AG20443 (cell line): ENCODE data around the gene KRT33B.
"Not testable (repeated sequence)": the region's sequence is repeated elsewhere in the genome, so short reads cannot be mapped to it uniquely, and the experiment has no call there.

ENCODE experiments used
- DNase-seq: peaks from one replicate; pipeline ENCODE4 v3.0.0; 2012; ENCODE audit warnings: low spot score, mixed read lengths

The KRT33B gene

DNA sequence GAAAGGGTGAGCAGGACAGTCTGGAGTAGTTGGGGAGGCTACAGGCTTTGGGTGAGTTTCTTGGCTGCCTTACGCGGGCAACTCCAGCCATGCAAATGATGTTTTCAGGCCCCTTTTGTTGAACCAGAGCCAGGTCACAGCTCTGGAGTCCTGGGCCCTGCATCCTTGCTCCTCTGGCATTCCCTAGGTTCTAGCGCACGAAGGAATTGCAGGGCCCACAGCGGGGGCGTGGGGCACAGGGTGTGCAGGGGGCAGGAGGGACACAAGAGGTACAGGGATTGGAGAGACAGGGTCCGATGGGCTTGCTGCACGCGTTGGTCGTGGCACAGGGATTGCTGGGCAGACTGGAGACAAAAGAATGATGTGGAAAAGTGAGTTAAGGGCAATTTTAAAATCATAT, 24.2 kb upstream of the KRT33B start:
- no peak for DNase-seq

DNA sequence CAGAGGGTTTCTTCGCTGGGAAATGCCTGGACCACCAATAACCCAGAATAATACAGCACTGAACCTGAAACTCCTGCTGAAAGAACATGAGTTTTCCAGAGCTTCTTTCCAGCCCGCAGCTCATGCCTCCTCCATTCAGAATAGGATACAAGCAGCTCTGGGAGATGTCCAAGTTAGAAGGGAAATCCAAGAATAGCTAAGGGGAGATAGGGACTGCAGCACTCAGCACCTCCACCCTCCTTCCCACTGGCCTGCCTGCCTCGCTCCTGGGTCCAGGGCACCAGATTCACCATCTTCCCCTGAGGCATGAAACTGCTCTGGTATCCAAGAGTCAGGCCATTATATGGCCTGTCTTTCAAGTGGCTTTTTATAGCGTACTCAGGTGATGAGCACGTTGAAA, 23.7 kb upstream of the KRT33B start:
- DNase-seq = no peak

DNA sequence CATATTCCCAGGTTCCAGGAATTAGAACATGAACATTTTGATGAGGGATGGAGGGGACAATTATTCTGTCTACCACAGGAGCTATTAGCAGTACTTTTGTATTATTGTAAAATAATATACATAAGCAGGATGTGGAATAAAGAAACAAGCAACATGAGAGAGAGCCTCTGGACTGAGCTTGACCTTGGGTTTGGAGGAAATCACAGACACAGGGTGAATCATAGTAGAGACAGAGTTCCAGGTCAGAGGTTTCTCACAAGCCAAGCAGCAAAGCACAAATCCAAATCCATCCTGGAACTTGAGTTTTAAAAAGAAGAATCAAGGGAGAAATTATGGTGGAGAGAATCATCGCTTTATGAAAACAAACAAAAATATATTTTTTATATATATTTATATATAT, 22.7 kb upstream of the KRT33B start:
- DNase-seq = peak; percentile 49

GRCh38 chr17:41391535-41391934, 21.9 kb upstream of the KRT33B start:
- no peak for DNase-seq

GRCh38 chr17:41390411-41390938, 20.9 kb upstream of the KRT33B start:
- no peak for DNase-seq

- DNase-seq = no peak
Observed at GRCh38 chr17:41387670-41388069, 18.1 kb upstream of the KRT33B start.

GRCh38 chr17:41386227-41386626, 16.6 kb upstream of the KRT33B start:
- no peak for DNase-seq

- DNase-seq = no peak
Observed at GRCh38 chr17:41383690-41384089, 14.1 kb upstream of the KRT33B start.

DNA sequence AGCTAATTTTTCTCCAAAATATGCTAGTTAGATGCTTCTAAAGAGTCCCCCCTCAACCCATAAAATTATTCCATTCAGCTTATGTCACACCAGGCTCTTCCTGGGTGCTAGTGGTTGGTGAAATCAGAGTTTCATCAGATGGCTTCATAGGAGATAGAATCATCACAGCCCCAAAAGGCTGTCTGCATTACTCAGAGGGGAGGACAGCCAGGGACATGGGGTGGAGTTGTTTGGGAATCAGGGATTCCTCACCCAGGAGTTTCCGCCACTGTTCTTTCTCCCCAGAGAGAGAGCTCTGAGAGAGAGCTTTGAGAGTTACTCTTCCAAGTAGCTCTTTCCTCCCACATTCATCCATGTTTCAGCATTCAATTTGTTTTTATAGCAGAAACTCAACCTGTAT, 12.8 kb upstream of the KRT33B start:
- DNase-seq = peak; percentile 58

- not testable (repeated sequence) for DNase-seq
Observed at GRCh38 chr17:41381943-41382342, 12.3 kb upstream of the KRT33B start, which contains the start of gene KRT34. KRT34 (minus strand) TSS chr17:41382306; CDS start chr17:41382246, 60 bp downstream.

DNA sequence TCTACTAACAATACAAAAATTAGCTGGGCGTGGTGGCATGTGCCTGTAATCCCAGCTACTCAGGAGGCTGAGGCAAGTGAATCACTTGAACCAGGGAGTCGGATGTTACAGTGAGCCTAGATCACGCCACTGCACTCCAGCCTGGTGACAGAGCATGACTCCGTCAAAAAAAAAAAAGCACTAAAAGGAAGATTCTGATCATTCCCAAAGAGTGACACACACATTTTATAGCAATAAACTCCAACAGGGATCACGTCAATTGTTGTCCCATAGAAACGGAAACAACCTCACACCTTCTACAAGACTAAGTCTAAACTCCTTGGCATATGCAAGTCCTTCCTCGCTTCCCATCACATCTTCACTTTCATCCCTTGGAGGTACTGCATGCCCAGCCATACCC, 10.5 kb upstream of the KRT33B start:
- DNase-seq = peak; percentile 78

DNA sequence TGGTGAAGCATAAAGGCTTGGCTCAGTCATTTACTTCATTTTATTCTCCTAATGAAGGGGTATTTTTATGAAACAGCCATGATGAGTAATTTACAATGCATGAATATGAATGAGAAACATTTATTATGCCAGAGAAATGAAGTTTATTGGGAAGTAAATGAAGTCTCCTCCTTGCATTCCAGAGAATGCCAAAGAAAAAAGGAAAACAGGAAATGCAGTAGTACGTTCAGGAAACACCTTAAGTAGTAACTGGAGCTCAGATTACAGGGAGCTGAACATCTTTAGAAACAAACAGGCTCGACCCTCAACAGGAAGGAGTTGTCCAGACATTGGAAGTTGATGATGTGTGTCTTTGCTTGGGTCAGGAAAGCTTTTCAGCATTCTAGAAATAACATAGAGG, 7.9 kb upstream of the KRT33B start:
- peak; percentile 13 for DNase-seq

DNA sequence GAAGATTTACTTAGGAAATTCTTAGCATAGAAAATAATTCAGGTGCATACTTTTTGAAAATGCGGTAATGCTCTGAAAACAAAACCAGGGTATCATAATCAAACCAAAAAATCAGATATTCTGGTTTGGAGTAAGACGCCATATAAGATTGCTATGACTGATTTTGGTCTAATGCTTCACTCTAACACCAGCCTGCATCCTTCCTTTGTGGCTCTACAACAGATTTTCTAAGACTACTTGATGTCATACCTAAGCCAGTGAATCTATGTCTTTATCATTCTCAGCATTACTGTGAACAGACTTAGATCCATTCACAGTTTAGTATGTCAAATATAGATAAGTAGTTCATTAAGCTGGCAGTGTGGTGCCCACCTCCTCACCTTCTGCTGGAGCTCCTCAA, 590 bp downstream of the KRT33B start:
- DNase-seq = no peak

- peak; percentile 83 for DNase-seq
Observed at GRCh38 chr17:41367426-41368075, 2.1 kb downstream of the KRT33B start.

DNA sequence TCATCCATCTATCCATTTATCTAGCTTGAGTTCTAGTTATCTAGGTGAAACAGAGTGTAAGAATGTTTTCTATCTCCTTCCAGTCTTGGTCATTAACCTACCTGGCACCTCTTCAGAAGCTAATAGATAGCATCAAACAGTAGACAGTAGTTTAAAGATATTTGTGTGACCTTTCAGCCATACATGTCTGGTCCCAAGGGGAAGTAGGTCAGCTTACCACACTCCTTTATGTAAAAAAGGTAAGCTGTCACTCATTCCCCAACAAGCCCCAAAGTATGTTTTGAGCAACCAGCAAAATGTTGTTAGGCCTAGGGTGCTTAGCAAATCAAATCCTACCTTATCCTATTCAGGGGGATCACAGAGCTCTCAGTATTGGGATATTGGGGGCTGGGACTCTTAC, 3.5 kb downstream of the KRT33B start:
- DNase-seq = no peak

GRCh38 chr17:41363881-41364280, 5.7 kb downstream of the KRT33B start:
- no peak for DNase-seq

DNA sequence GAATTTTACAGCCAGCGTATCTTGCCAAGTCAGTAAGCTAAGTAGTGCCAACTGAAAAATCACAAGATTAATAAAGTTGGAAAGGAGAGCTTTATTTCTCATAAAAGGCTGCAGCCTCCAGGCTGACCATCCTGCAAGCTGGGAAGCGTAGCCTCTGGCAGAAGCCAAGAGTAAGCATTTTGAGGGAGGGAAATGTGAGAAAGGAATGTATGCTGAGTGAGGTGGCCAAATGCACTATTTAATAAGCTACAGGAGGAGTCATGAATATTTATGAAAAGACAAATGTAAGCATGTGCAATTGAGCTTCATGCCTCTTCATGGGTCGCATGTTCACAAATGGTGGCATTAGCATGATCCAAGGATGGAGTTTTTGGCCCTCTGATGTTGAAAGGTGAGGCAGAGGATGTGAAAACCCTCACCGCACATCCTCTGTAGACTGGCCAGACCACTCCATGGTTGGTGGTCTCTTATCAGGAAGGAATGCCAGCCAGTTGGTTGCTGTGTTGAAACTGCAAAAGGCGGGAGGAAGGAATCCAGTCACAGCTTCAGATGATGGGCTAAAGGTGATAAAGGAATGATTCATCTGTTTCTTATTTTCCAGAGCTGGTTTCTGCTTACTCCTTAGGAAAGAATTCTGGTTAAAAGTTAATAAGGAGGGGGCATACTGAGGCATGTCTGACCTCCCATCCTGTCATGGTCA, 9.2 kb downstream of the KRT33B start:
- peak; percentile 40 for DNase-seq

DNA sequence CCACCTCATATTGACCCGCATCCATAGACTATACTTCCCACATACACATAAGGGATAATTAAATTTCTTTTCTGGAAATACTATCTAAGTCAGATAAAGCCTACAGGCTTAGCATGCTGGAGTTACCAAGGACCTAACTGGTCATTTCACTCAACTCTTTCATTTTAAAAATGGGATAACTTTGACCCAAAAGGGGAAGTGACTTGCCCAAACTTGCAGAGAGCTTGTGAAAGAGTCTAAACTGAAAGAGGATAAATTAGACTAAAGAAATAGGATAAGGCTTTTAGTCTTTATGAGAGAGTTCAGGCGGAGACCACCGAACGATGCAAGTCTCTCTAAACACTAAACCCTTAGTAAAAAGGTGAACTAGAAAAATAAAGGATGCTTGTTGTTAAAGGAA, 15.1 kb downstream of the KRT33B start:
- DNase-seq = no peak

DNA sequence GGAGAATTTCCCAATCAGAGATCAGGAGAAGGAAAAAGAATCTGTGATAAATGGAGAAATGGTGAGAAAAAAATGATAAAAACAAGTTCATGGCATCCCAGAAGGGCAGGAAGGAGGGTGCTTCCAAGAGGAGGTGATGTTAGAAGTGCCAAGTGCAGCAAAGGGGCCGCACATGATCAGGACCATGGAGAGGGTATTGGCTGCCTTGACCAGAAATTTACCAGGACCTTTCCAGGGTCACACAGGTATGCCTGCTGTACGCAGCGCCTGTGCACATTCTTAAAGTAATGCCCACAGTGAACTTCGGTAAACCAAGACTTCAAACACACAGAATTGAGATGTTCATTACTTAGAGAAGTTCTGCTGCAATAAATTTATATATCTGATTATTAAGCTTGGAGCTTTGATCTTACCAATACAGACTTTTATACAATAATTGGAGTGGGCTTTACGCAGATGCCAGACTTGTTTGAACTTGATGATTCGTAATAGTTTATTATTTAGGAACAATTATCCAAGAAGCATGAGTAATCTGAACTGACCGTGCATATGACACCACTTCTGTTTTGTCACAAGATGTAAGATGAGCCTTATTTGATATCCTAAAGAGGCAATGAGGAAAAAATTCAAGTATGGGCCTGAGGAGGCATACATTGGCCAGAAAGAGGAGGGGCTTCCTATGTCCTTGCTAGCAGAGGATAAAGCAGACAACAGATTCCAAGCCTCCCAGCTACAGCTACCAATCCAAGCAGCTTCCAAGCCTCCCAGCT, 16.8 kb downstream of the KRT33B start:
- DNase-seq = no peak

DNA sequence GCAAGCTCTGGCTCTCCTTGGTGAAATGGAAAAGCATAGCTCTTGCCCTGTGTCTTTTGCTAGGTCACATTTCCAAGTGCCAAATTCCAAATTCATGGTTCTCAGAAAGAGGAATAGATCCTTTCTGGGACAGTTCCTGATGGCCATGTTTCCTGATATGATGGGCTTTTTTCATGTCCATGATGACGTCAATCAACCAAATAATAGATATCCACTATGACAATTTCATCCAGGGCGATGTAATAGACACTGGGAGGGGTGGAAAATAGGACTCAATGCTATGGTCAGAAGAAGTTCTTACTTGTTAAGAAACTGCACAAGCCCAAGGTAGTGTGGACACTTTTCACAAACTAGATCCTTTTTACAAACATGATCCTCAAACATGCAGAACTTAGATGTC, 18.4 kb downstream of the KRT33B start:
- DNase-seq = no peak

DNA sequence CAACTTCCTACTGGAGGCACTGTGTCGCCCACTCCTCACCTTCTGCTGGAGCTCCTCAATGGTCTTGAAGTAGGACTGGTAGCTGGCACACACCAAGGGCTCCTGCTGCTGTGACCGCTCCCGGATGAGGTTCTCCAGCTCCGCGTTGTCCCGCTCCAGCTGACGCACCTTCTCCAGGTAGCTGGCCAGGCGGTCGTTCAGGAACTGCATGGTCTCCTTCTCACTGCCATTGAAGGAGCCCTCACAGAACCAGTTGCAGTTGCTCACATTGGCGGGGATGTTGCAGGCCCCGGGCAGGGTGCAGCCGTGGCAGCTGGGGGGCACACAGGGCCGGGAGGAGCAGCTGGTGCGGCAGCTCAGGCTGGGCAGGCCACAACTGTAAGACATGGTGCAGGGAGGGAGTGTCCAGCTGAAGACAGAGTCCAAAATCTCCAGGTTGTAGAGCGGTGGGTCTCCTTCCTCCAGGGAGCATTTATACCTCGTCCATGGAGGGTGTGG, 19.2 kb downstream of the KRT33B start, which contains the start of gene KRT33A:
Gene KRT33A, minus strand, starts transcription at position 448 of the 498 bp plus-strand sequence. Its CDS starts 61 bp downstream, at position 387.
- DNase-seq = not testable (repeated sequence)
